Activated T-cell treated with anti-CD3 and anti-CD28 coated beads for 24 hours (primary cell): Measurements from ENCODE around the gene ANKRD9.

Source experiments
- DNase-seq: peaks from one replicate; pipeline ENCODE4 v3.0.0-alpha.2; 2020; ENCODE audit warnings: low read depth

The ANKRD9 gene

DNA sequence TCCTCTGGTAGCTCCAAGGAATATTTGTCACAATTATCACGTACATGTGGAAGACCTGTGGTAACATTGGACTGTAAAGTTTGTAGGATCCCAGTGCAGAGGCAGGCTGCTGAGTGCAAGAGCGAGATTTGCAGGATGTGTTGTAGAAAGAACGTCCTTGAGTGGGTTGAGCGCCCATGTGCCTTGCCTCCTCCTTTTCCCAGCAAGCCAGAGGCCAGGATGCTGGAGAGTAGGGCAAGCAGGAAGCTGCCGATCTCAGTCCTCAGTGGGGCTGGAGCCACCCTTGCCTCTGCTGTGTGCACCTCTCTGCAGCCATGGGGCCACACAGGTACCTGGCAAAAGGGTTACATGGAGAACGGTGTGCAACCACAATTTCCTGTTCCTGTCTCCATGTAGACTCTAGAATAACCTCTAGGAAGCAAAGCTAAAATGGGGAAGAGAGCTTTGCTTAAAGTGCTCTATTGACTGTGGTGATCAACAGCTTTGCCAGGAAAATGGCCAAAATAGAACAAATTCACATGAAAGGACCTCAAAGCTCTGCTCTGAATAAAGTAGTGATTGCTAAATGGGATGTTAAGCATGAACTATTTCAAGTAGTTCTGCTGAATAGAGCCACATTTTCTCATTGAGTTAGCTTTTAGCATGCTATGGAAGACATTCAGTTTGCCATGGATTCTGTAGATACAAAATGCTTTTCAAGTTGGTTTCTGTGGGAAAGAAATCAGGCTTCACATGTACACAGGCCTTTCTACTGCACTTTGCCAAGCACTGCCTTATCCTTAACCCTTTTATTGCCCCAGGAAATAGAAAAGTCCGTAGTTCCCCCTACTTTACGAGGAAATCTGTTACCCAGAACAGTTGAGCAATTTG is 37.4 kb downstream of the ANKRD9 start:
- DNase-seq = no peak

DNA sequence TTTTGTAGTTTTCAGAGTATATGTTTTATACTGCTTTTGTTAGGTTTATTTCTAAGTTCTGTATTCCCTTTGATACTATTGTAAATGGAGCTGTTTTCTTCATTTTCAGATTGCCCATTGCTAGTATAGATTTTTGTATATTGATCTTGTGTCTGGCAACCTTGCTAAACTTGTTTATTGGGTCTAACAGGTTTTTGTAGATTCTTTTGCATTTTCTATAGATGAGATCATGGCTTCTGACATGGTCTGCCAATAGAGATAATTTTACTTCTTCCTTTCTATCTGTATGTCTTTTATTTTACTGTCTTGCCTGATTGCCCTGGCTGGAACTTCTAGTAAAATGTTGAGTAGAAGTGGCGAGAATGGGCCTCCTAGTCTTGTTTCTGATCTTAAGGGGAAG is 40.3 kb downstream of the ANKRD9 start:
- no peak for DNase-seq

DNA sequence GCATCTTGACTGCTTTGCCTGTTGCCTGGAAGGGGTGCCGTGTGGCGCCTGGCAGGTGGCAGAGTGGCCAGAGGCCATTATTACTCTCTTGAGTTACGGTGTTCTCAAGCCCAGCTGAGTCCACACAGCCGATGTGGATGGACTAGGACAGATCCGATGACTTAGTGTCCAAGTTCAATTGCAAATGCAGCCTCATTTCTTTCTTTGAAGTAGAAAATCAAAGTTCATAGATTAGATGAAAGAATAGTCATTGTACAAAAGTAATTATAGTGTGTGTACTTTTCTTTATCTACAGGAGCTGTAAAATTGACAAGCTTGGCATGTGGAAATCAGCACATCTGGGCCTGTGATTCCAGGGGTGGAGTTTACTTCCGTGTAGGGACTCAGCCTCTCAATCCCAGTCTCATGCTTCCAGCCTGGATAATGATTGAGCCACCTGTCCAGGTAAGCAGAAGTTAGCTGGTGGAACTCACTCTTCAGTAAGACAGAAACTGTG is 44.7 kb downstream of the ANKRD9 start:
- no peak for DNase-seq

DNA sequence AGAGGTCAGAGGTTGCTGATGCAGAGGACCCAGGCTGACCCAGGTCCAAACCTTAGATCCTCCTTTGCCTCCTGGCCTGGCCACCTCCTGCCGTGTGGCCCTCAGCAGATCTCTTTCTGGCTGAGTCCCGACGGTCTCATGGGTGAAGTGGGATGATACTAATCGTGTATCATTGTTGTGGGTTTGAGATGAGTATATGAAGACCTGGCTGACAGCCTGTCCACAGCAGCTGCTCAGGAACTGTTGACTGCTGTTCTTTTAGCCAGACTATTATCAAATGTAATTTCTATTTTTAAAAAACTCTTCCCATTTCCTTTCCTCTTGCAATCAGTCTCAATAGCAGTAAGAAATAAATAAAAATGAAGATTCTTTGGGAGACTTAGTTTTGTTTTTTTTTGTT is 45.6 kb downstream of the ANKRD9 start:
- no peak for DNase-seq

DNA sequence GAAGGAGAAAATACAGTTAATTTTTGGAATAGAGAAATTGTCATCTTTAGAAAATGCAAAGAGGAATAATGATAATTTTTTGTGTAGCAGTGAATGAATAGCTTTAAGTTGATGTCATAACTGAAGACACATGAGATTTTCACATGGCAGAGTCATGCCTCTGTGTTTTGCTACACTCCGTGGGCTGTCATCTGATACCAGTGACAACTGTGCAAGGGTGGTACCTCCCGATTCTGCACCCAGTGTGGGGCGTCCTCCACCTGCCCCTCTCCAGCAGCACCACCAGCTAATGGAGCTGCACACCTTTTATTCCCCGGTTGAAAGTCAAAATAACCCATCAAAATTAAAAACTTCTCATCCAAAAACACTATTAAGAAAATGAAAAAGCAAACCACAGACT is 47.2 kb downstream of the ANKRD9 start:
- no peak for DNase-seq

DNA sequence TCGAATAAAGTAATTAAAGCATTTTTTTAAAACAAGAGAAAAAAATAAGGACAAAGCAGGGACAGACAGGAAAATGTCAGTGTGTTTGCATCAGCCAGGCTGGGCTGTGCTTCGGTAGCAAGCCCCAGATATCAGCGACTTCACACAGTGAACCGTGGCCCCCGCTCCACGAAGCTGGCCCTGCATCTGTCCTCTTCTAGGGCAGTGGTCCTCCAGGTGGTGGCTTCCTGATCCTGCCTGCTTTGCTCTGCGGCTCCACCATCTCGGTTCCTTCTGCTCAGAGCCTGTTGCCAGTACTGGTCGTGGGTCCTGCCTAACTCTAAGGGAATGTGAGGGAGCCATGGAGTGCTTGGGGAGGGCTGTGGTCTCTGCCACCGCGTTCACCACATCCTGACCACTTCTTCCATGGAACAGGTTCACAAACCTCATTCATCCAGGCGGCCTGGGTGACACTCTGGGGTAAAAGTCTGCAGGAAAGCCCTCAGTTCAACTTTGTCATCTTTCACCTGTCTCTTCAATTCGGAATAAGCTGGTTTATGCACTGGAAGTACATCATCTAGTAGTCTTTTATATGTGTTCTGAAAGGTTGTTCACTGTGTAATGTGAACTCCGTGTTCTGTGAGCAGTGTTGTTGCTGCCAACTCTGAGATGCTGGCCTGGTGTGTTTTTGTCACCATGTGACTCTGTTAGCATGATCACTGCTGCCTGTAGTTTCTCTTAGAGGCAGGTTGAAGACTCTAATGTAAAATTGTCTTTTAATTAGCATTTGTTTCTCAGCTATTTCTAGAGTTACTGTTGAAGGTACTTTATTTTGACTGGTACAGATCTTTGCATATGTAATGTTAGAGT is 47.9 kb downstream of the ANKRD9 start:
- DNase-seq = no peak

DNA sequence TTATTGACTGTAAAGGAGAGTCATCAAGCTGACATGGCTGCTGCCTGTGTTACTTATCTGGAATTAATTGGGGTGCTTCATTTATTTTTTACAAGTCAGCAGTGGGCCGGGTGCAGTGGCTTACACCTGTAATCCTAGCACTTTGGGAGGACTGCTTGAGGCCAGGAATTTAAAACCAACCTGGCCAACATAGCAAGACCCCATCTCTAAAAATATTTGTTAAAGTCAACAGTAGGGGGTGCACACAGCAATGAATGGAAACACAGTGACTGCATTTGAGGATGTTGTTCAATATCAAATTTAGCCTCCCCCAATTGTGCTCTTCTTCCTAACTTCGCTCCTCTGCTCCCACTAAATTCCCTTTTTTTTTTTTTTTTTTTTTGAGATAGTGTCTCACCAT is 52.1 kb downstream of the ANKRD9 start:
- DNase-seq = no peak

DNA sequence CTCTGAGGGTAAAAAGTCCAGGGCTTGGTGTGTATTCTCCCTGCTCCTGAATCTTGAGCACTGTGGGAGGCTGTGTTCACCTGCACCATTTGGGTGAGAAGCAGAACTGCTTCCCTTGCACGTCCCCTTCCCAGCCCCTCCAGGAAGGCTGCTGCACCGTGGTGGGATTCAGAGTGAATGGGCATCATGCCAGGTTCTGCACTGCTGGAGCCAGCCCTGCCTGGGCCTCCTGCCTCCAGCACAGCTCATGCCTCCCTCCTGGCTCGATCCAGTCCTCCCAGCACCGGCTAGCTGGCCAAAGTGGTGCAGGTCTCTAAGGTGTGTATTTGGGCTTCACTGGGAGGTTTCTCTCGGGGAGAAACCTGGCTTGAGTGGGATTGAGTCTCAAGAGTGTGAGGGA is 54.9 kb downstream of the ANKRD9 start:
- no peak for DNase-seq

DNA sequence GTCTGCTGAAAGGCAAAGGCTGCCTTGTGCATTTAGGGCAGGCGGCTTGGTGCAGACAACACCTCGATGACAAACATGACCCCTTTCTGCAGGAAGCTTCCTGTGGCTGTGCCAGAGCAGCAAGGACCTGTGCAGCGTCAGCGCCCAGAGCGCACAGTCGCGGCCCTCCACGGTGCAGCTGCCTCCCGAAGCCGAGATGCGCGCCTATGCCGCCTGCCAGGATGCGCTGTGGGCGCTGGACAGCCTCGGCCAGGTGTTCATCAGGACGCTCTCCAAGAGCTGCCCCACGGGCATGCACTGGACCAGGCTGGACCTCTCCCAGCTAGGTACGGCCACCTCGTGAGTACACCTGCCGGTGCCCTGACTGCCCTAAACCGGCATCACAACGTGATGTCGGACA is 57.3 kb downstream of the ANKRD9 start:
- DNase-seq = no peak
